GM19240 (cell line): Measurements from ENCODE around the gene MRGPRD.

Source experiments
- DNase-seq: peaks from one replicate; pipeline ENCODE4 v3.0.0; 2011; ENCODE audit warnings: low spot score; ENCODE audit not compliant: insufficient read length

Gene MRGPRD, protein sequence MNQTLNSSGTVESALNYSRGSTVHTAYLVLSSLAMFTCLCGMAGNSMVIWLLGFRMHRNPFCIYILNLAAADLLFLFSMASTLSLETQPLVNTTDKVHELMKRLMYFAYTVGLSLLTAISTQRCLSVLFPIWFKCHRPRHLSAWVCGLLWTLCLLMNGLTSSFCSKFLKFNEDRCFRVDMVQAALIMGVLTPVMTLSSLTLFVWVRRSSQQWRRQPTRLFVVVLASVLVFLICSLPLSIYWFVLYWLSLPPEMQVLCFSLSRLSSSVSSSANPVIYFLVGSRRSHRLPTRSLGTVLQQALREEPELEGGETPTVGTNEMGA

DNA sequence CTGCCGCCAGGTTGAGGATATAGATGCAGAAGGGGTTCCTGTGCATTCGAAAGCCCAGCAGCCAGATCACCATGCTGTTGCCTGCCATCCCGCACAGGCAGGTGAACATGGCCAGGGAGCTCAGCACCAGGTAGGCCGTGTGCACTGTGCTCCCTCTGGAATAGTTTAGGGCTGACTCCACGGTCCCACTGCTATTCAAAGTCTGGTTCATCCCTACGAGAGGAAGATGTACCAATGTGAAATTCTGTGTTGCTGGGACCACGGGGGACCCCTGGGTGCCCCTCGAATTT, at the start of gene MRGPRD:
Gene MRGPRD (minus strand): TSS at position 211 of the 290 bp plus-strand sequence. CDS start 0 bp downstream, at position 211.
- no peak for DNase-seq

DNA sequence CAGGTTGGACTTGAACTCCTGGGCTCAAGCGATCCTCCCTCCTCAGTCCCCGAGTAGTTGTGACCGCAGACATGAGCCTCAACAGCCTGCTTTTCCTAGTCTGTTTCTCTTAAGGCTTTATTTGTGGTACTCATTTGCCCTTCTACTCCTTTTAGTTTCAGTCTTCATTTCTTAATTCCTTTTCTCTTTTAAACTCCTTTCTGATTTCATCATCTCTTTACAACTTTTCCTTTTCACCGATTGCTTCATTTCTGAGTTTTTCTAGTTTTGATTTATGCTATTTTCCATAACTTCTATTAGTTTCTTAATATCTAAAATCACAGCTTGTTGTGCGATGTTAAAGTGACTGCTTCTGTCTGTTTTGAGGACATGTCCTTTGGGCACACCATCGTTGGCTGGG, 49.5 kb upstream of the MRGPRD start:
- DNase-seq: no peak

DNA sequence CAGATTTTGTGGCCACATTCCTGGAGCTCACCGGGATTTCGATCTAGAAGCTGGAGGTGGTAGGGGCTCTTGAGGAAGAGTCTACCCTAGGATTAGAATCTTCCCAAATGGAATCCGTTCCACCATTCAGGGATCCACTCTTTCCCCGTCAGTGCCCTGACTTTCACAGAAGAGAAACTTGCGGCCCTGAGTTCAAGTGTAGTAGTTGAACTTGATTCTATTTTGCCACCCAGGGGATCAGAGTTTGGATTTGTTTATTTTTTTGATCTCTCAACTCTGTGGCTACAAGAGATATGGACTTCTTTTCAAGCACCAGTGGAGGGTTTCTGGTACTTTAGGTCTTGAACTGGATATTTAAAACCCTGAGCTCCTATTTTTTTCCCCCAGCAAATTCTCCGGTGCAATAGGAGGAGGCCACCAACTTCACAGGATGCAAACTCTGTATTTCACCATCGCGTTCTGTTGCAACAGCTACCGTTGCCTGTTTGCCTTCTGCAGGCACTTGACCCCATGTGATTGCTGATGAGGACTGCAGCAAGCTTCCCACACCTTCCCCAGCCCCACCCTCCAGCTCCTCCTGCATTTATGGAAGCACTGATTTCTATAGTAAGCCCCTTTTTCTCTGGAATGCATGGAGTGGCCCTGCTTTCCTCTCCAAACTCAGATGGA, 47.1 kb upstream of the MRGPRD start:
- DNase-seq: no peak

DNA sequence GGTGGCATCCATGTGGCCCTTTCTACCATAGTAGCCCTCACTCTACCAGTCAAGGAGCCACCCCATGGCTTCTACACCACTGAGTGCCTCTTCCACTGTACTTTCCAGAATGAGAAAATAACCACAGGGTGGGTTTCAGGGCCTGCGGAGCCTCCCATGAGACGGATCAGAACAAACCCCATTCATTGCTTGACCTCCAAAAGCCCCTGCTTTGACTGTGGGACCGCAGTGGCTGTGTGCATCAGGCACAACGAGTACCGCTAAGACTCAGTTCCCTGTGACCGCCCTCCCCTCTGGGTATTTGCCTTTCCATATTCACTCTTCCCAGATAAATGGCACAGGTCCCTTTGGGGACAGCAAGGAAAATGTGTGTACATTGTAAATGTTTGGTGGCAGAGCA, 43.7 kb upstream of the MRGPRD start:
- DNase-seq: no peak

DNA sequence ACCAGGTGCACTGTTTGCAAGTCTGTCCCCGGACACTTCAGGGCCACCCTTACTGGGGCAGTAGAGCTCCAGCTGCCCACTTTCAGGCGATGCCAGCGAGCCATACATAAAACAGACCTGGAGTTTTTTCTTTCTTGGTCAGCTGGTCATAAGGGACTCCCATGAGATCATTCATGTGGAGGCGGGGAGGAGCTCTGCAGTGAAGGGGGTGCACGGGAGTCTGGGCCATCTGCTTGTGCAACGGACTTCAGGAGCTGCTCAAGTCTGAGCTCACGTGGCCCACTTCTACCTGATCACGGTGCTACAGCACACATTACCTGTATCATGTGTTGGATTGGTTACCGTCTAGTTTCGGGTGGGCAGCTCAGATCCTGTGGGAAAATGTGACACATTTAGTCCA, 41.5 kb upstream of the MRGPRD start:
- DNase-seq: no peak

DNA sequence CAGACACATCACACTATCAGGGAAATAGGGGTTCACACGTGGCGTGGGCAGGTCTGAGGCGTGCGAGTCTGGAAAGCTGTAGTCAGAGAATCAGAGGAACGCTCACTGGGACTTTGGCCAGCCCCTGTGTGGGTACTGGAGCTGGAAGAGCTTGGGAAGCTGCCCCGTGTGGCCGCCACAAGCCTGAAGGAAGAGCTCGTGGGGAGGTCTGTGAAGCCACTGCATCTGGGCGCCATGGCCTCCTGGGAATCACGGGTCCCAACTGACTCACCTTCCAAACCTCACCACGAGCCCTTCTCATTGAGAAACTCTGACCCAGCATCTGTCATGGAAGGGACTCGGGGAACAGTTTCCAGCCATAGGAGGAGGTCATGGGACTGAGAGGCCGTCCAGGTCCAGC, 38.1 kb upstream of the MRGPRD start:
- DNase-seq: no peak

DNA sequence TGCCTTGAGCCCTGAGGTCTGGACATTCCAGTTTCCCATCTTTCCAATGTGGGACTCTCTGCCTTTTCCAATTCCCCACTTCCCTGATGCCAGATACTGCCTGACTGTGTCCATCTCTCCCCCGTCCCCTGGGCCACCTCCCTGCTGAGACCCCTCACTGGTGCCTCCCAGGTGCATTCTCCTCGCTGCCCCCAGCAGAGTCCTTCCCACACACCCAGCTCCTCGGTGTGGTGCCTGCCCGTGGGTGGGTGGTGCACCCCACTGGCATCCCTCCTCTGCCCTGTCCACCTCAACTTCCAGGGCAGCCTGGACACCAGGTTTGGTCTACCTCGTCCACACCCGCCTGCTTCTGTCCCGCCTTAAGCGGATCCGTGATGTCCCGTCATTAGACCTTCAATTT, 37.2 kb upstream of the MRGPRD start:
- DNase-seq: no peak

DNA sequence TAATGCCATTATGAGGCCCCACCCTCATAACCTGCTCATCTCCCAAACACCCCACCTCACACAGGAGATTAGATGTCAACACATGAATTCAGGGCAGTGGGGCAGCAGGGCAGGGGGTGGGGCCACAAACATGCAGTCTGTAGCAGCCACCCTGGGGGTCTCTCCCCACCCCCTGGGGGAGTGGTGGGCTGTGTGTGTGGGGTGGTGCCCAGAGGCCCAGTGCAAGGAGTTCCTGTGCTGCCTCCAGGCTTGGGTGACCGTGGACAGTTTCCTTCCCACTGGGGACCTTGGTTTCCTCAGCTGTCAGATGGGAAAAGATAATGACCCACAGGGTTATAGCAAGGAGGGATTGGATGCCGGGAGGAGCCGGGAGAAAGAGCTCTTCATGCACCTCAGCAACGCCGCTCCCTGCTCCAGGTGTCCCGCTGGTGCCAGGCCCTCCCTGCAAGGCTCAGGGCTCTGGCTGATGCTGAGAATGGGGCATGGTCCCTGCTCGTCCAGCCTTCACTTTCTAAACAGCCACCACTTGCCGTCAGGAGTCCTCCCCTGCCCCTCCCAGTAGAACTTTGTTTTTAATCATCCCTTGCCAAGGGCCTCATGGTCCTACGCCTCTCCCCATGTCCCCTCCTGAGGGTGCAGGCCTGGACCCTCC, 34.2 kb upstream of the MRGPRD start:
- DNase-seq: no peak

DNA sequence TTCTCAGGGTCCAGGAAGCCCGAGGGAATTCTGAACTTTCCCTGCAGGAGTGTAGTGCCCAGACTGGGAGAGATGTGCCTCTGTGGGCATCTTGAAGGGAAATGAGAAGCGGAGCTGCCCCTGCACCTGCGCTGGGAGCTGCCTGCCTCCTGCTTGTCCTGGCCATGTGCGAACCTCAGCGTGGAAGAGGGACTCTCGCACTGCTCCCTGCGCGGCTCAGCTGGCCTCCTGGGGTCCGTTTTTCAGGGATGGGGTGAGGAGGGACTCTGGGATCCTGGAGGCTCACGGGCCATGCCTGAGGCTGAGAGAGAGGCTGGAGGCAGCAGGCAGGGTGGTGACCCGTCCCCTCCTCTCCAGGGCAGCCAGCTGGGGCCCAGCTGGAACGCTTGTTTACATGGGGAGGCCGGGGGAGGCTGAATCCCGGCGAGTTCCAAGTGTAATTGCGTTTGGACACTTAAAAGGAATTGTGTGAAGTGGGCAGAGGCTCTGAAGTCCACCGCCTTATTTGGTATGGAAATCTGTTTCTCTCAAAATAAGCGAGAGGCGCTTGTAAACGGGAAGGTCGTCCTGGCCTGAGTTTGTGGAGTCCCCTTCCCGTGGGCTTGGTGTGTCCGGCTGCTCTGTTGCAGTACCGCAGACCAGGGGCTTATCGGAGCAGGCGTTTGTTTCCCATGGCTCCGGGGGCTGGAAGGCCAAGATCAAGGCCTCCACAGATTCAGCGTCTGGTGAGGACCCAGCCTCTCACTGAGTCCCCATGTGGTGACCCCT, 33.5 kb upstream of the MRGPRD start:
- DNase-seq: no peak

DNA sequence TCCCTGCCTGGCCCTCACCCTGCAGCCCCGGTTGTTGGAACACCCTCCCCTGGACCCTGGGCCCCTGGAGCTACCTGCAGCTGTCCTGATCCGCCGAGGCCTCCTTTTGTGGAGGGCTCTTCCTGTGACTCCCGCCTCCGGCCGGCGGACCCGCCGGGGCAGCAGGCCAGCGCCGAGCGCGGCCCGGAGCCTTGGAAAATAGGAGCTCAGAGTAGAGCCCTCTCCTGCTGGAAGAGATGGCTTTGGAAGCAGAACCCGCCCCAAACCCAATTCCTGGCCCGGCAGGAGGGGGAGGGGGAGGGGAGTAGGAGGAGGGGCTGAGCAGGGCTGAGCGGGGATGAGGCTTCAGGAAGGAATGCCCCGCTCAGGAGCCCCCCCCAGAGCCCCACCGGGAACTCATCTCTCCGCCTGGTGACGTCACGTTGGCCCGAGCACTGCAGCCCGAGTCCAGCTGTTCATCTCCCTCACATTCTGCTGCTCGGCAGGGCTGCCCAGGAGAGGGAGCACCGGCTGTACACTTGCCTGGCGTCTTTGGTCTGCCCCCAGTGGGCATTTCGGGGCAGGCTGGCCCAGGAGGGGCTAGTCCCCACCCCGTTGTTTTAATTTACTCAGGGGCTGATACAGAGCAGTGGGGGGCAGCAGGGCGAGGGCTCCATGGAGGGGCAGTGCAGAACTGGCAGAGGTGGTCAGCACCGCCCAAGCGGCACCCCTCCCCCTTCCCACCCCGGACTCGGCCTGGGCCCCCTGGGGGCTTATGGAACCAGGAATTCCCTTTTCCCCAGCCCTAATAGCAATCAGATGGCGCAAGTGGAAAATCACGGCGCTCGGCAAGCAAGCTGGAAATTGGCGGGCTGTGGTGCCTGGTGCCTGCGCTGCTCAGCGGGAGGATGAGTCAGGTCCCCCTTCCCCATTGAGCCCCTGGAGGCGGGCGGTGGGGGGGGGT, 32.5 kb upstream of the MRGPRD start, which contains the start of gene MRGPRF:
Gene MRGPRF (minus strand): TSS at position 238 of the 943 bp plus-strand sequence. CDS start 3,345 bp downstream, outside the sequence.
- DNase-seq: no peak

DNA sequence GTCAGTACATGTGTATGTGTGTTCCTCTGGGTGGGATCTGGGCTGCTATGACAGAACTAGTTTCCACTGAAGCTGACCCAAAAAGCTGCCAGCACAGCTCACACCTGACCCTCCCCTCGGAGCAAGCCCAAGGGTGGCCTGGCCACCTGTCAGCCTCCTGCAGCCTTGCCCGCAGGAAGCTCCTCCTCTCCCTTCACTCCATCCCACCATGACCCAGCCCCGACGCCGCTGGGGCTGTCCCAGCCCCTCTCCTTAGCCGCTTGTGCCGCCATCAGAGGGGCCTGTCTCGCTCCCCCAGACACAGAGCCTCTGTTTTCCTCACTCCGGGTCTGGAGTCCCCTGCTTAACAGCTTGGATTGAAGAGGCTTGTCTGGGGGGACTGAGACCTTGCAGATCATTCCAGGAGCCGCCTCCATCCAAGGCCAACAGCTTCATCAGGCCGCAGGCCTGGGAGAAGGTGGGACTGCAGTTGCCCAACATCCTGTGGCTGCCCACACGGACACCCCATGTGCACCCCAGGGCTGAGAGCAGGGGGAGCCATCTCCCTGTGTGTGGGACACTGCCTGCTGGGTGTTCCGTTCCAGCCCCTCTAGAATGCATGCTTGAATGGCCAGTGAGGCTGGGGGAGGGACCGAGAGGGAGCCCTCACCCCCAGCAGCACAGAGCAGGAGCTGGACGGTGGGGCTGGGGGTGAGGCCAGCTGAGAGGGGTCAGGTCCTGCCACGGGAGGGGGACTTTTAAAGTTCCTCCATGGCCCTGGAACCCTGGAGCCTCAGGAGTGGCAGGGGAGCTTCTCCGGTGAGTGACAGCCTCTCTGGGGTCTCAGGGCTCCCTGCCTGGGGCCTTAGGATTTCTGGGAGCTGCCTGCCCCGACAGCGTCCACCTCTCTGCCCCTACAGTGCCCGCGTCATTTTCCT, 31.6 kb upstream of the MRGPRD start:
- DNase-seq: no peak

DNA sequence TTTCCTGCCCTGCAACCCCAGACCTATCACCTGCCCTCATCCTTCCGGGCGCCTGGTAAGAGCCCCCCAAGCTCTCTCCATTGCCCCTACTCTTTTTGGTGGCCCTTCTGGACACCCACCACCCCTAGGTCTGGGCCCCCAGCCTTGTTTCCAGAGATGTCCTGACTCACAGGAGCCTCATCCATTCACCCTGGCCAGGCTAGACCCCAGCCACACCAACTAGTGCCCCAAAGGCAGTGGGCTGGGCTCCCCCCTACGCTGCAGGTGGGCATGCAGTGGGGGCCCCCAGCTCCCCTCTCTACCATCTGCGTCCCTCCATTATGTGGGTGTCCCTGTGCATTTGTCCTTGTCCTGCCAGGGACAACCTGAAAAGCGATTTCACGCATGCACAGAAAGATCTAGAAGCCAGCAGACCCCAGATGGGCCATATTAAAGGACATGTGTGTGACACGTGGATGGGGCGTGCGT, 30.9 kb upstream of the MRGPRD start:
- DNase-seq: no peak

DNA sequence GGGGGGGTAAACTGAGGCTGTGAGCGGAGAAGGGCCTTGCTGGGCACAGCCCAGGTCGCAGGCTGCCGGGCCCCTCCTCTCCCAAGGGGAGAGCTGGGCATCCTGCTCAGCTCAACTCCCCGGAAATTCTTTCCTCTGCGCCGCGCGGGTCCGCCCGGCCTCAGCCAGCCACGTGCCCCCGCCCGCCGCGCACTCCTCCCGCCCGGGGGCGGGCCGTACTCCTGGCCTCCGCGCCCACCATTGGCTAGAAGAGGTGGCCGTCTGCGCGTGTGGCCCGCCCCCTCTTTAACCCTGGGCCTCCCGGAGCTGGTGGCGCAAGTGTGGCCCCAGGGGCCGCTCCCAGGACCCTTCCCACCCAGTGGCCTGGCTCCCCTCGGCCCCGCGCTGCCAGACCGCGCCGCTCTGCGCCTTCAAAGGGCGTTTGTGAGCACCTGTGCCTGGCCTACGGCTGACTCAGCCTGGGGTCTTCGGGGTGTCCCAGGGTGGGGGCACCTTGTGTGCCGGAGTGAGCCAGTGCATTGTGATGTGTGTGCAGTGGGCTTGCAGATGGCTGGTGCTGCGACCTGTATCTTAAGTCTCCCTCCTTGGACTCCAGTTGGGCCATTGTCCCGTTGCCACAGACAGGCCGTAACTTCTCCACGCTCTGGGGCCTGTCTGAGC, 30.3 kb upstream of the MRGPRD start:
- no peak for DNase-seq

DNA sequence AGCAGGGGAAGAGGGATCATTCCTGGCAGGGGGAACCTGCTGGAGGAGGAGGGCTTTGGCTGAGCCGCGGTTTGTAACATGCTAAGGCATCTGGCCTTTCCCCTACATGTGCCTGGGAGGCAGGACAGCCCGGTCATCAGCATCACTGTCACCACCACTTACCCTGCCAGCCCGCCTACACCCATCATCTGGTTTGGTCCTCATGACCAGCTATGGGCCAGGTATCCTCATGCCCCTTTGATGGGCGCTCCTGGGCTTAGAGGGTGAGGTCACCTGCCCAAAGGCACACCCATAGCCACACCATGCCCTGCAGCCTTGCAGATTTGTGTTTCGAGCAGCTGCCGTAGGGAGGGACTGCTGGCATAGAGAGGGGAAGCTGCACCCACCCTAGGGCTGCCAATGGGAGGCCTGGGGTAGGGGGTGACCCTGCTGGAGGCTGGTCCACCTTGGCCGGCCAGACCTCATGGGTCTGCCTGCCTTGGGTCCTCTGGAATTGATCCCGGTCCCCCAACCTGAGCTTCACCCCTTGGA, 29.6 kb upstream of the MRGPRD start:
- DNase-seq: no peak

DNA sequence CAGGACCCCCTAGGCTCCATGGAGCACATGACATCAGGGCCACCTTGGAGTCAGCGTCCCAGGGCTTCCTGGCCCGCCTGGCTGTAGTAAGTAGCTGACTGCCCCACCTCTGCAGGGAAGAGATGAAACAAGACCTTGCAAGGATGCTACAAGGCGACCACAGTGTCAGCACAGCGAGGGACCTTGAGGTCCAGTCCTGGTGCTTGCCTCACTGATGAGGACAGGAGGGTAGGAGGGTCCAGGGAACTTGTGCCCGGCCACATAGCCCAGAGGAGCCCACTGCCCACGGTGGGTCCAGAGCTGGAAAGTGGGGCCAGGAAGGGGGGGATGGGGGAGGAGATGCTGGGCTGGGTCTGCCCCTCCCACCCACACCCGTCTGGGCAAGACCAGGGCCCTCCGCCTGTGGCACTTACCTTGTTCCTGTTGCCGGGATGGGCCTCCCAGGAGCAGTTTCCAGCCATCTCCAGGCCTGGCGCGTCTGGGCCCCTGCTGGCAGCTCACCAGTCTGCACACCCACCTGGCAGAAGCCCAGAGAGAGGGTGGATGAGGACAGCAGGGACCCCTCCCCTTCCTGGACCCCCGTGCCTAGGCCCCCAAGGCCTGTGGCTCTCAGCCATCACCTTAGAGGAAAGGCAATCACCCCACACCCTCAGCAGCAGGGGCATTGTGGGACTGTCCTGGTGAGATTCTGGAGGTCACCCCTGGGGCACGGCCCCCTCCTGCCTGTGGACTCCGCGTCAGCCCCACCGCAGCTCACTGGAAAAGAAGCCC, 28.8 kb upstream of the MRGPRD start:
- no peak for DNase-seq

DNA sequence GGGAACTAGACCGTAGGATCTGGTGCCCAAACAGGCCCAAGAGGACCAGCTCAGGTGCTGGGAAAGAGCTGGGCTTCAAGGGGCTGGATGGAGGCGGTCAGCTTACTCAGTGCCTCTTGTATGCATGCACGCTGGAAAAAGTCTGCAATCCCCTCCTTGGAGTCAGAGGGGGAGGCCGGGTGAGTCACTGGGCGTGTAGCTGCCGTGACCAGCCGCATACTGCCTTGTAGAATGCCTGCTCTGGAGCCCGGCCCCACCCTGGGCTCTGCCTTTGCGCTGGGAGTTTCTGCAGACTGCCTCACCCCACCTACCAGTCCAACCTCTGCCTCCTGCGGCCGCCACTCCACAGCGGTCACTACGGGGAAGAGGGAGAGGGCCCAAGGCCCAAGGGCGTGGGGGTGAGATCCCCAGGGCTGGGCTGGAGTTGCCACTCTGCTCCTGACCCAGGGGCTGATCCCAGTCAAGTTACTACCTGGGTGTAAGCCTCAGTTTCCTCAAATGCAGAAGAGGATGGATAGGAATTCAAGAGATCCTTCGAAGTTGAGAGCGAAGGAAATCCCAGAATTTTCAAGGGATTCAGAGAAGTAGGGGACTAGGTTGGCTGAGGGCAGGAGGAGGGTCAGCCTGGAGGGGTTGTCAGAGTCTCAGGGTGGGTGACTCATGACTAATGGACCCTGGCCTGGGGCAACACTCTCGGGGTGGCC, 28.1 kb upstream of the MRGPRD start:
- no peak for DNase-seq

DNA sequence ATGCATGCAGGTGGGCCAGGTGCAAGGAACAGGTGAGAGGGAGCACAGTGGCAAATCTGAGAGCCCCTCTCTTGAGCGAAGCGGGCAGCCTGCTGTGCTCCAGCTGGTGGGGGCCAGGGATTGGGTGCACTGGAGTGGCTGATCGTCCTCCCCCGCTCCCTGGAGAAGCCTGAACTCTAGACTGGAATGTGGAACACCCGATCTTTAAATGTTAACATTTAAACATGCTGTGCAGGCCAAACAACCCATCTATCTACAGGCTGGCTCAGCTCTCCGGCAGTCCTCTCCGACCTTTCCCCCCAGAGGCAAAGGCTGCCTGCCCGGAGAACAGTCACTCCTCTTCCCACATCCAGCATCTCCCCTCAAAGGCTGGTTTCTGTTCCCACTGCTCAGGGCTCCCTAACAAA, 27.2 kb upstream of the MRGPRD start:
- DNase-seq: no peak
